Heart left ventricle (tissue), 16 donors: ENCODE results near the gene FBXO40. TPM values are rescaled to one million over a fixed set of nuclear protein-coding genes. Genes with fewer than 3 reads are reported as not detected.

ENCODE experiments used
- ATAC-seq, 4 donors: fragments of 200-7000 bp; cut with Tn5 transposase; one replicate each; pipeline ENCODE4 v1.9.1; 2020 to 2022; ENCODE audit warnings: moderate library complexity in 4 of 4, mild to moderate bottlenecking in 3 of 4, moderate number of reproducible peaks in 1 of 4
- DNase-seq, 5 donors: peaks; one replicate each; pipeline ENCODE4 v3.0.0-alpha.2; 2020
- H3K27ac ChIP-seq, 12 donors: fragments of 200-600 bp; sonication (generic) in 4 of 12; one replicate each; pipeline versions ENCODE4 v1.5.0 to v1.8.0; 2016 to 2022; ENCODE audit warnings: mild to moderate bottlenecking in 2 of 12
- H3K27me3 ChIP-seq, 9 donors: fragments of 200-600 bp; sonication (generic) in 2 of 9; one replicate each; pipeline versions ENCODE4 v1.5.1 to v1.8.0; 2016 to 2022; ENCODE audit warnings: mild to moderate bottlenecking in 3 of 9
- H3K36me3 ChIP-seq, 9 donors: fragments of 200-600 bp; sonication (generic) in 2 of 9; one replicate each; pipeline versions ENCODE4 v1.5.0 to v1.8.0; 2018 to 2022; ENCODE audit warnings: mild to moderate bottlenecking in 2 of 9
- H3K4me1 ChIP-seq, 12 donors: fragments of 200-600 bp; sonication (generic) in 4 of 12; one replicate each; pipeline versions ENCODE4 v1.5.0 to v1.8.0; 2016 to 2022; ENCODE audit warnings: mild to moderate bottlenecking in 3 of 12
- H3K4me3 ChIP-seq, 12 donors: fragments of 200-600 bp; sonication (generic) in 4 of 12; one replicate each; pipeline versions ENCODE4 v1.5.0 to v1.8.0; 2017 to 2022; ENCODE audit warnings: mild to moderate bottlenecking in 9 of 12, moderate library complexity in 4 of 12
- H3K9me3 ChIP-seq, 12 donors: fragments of 200-600 bp; sonication (generic) in 4 of 12; one replicate each; pipeline versions ENCODE4 v1.5.0 to v1.8.0; 2016 to 2022; ENCODE audit warnings: mild to moderate bottlenecking in 1 of 12
- CTCF ChIP-seq, 12 donors: fragments of 200-600 bp; sonication (generic) in 4 of 12; IDR thresholded peaks; one replicate each; pipeline versions ENCODE4 v1.5.0 to v1.8.0; 2018 to 2022; ENCODE audit warnings: antibody characterized with exemption in 12 of 12, mild to moderate bottlenecking in 5 of 12
- POLR2A ChIP-seq, 2 donors: fragments of 450-650 bp; IDR thresholded peaks; one replicate each; pipeline ENCODE4 v1.6.1; 2017; ENCODE audit warnings: antibody characterized with exemption in 2 of 2, mild to moderate bottlenecking in 2 of 2, moderate library complexity in 2 of 2
- WGBS, 4 donors: extraction: QIAGEN DNeasy Blood & Tissue Kit in 2 of 4; methylation state at CpG; one replicate each; pipeline versions ENCODE4 v1.1.5 to v1.1.7; 2013 to 2018; 5-methylcytosine and 5-hydroxymethylcytosine counted together
- intact Hi-C, 10 donors: fragments of 100-400 bp; cut with DNase I; formaldehyde crosslinking; loops; one replicate each; pipeline versions ENCODE4 v1.11.1 to v1.14.2; 2022
- polyA plus RNA-seq, 2 donors: library from polyadenylated mRNA; stranded (reverse); fragments of 200-250 nt; gene quantifications; one replicate each; pipeline ENCODE4 v1.2.3, GENCODE V29; 2013
- total RNA-seq, 9 donors: library from RNA; depleted of rRNA in 2 of 9; stranded (reverse); fragments of >200 nt in 2 of 9; fragmentation: NEBNext Ultra II Directional in 3 of 9; extraction: Animal tissue kit (Norgen Biotek cat#: 25700) in 3 of 9; gene quantifications; one replicate each; pipeline versions ENCODE4 v1.1.0 to v1.2.4, GENCODE V29; 2016 to 2023
- donor health status: ischemic (EF 13 %, LVEDD 7.1; RV severe dilation, severe dysfunction).
- donor health status: healthy with polysubstance abuse.
- donor health status: DM: no; HTN: yes; CAD: no.
- donor health status: DM: no; HTN: no; CAD: no.
- donor health status: ischemic (EF 25% LVEDD 6.9; RV normal size, moderate dysfunction).
- donor health status: ischemic (EF 25% LVEDD 5.7; RV mildly dilated, moderate dysfunction).
- donor health status: healthy.
- donor health status: DM: yes; HTN: yes; CAD: no.
- donor health status: ischemic (EF 35%, LVEDD 5.7; RV mildly dilated, moderate dysfunction).
- donor health status: nonischemic (EF 11% LVEDD 7.7; RV severe dilation, severe dysfunction).
- donor health status: DM: yes; HTN: yes; CAD: no.
- donor health status: PGD.
- donor health status: ischemic (EF 29% LVEDD 5.4; RV normal size, mild dysfunction).
- donor health status: nonischemic (EF 23%, LVEDD 6.1; RV moderate dilation, normal function).

Gene FBXO40
- total and polyA plus RNA-seq, 11 donors: 4.7 to 268 (median 104) TPM

DNA sequence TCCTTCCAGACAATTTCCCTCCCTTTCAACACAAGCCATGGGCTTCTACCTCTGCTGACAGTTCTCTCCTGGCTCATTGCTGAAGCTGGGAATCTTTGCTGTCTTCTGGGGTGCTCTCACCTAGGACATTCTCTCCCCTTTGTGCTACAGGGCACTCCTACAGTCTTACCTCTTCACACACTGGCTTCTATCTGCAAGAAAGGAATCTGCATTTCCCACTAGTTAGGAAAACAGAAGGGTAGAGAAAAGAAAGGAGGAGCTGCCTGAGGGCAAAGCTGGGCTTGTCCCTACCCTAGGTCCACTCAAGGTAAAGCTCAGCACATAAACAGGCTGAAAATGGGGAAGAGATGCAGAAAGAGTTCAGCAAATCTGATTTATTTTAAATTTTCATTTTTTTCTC is 31.0 kb upstream of the FBXO40 start:
- TF ChIP-seq CTCF (IDR thresholded peaks at IDR 0.05) (no peak), POLR2A (IDR thresholded peaks at IDR 0.05) (no peak)
- ATAC-seq: no peak
- Histone ChIP-seq H3K36me3 (no peaks in the 10 kb centered on the region), H3K27me3 (no peaks in the 10 kb centered on the region), H3K4me3 (no peak overlapping the region), H3K27ac (no peak overlapping the region), H3K9me3 (no peaks in the 10 kb centered on the region), H3K4me1 (no peaks in the 10 kb centered on the region)
- intact Hi-C loops: no loop called here
- DNase-seq: no peak

DNA sequence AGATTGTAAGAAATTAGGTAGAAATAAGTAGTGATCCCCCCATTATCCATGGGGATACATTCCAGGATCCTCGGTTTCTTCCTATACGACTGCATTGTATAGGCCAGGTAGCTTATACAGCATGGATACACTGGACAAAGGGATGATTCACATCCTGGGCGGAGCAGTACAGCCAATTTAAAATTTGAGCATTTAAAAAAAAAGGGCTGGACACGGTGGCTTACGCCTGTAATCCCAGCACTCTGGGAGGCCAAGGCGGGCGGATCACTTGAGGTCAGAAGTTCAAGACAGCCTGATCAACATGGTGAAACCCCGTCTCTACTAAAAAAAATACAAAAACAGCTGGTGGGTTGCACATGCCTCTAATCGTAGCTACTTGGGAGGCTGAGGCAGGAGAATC is 26.4 kb upstream of the FBXO40 start:
- TF ChIP-seq CTCF (IDR thresholded peaks at IDR 0.05) (no peak), POLR2A (IDR thresholded peaks at IDR 0.05) (no peak)

GRCh38 chr3:121567649-121568048 is 25.5 kb upstream of the FBXO40 start, which contains the start of gene ARGFX:
TSS of gene ARGFX (plus strand) at chr3:121567949. CDS start at chr3:121570714, 2,765 bp downstream.
- intact Hi-C loops: no loop called here
- no peaks in the 10 kb centered on the region for H3K36me3 ChIP-seq
- no peaks in the 10 kb centered on the region for H3K9me3 ChIP-seq
- H3K27me3 ChIP-seq: no peaks in the 10 kb centered on the region
- H3K4me1 ChIP-seq: no peaks in the 10 kb centered on the region
- TF ChIP-seq CTCF (IDR thresholded peaks at IDR 0.05) (no peak), POLR2A (IDR thresholded peaks at IDR 0.05) (no peak)
- ATAC-seq: no peak
- H3K27ac ChIP-seq: no peak within 1 kb of the TSS
- 89 to 94% (median 90%) methylated on average over 5 of the region's 5 CpGs for WGBS, 4 donors
- H3K4me3 ChIP-seq: no peak within 1 kb of the TSS
- DNase-seq: no peak

More for the DNA sequence above, 26.4 kb upstream of the FBXO40 start:
- Histone ChIP-seq H3K4me3 (no peak overlapping the region), H3K27me3 (no peaks in the 10 kb centered on the region), H3K9me3 (no peaks in the 10 kb centered on the region), H3K4me1 (no peaks in the 10 kb centered on the region), H3K27ac (no peak overlapping the region), H3K36me3 (no peaks in the 10 kb centered on the region)
- intact Hi-C loops: no loop called here
- ATAC-seq: no peak
- DNase-seq: no peak
- WGBS, 4 donors: 75 to 84% (median 80%) methylated on average over 9 of the region's 9 CpGs

GRCh38 chr3:121574449-121574848 is 18.7 kb upstream of the FBXO40 start:
- Histone ChIP-seq H3K4me3 (no peak overlapping the region), H3K27ac (no peak overlapping the region), H3K36me3 (no peaks in the 10 kb centered on the region), H3K4me1 (no peaks in the 10 kb centered on the region), H3K9me3 (no peaks in the 10 kb centered on the region), H3K27me3 (no peaks in the 10 kb centered on the region)
- TF ChIP-seq POLR2A (IDR thresholded peaks at IDR 0.05): no peak
- TF ChIP-seq CTCF (IDR thresholded peaks at IDR 0.05): no peak
- ATAC-seq (peak in 2 of 4 donors; percentile 29 to 60), DNase-seq (no peak)
- 45 to 73% (median 62%) methylated on average over 6 of the region's 6 CpGs for WGBS, 4 donors
- intact Hi-C loops: no loop called here
